ENCODE results near the gene ZNF689. TPM values are rescaled to one million over a fixed set of nuclear protein-coding genes. Genes with fewer than 3 reads are reported as not detected.

ZNF689 gene
- total and polyA plus RNA-seq, 9 donors: 5.8 to 8.7 (median 7.5) TPM

DNA sequence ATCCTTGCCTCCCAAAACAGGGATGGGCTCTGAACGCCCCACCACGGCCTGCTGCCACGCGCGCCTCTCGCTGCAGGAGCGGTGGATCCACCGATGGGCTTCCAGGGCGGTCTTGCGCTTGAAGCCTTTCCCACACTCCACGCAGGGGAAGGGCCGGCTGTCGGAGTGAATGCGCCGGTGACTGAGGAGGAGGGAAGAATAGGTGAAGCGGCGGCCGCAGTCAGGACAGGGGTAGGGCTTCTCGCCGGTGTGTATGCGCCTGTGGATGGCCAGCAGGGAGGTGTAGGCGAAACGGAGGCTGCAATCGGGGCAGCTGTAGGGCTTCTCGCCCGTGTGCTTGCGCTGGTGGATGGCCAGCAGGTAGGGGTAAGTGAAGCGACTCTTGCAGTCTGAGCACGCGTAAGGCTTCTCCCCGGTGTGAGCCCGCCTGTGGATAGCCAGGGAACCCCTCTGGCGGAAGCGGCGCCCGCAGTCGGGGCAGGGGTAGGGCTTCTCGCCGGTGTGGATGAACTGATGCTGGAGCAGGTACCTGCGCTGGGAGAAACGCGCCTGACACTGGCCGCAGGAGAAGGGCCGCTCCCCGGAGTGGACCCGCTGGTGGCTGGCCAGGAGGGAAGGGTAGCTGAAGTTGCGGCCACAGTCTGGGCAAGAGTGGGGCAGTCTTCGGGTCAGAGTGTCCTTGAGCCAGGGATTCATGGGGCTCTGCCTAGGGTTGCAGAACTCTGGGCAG is 27.4 kb downstream of the ZNF689 start:
- 96% methylated on average over 45 of the region's 48 CpGs for WGBS (ENCODE audit: insufficient coverage)
- DNase-seq: no peak
- H3K36me3 ChIP-seq (ENCODE audit: control insufficient read depth, insufficient read depth, low read length): peaks cover 47% of the 10 kb centered on the region
- H3K27ac ChIP-seq (ENCODE audit: low read length): no peak overlapping the region
- H3K27me3 ChIP-seq (ENCODE audit: control insufficient read depth, insufficient read depth, low read length): no peaks in the 10 kb centered on the region
- peaks cover 8% of the 10 kb centered on the region for H3K4me1 ChIP-seq (ENCODE audit: control insufficient read depth, insufficient read depth, low read length)
- H3K9me3 ChIP-seq (replicated peaks; ENCODE audit: control insufficient read depth, low read depth, low read length): no peaks in the 10 kb centered on the region
- H3K4me3 ChIP-seq (ENCODE audit: low read length): no peak overlapping the region

DNA sequence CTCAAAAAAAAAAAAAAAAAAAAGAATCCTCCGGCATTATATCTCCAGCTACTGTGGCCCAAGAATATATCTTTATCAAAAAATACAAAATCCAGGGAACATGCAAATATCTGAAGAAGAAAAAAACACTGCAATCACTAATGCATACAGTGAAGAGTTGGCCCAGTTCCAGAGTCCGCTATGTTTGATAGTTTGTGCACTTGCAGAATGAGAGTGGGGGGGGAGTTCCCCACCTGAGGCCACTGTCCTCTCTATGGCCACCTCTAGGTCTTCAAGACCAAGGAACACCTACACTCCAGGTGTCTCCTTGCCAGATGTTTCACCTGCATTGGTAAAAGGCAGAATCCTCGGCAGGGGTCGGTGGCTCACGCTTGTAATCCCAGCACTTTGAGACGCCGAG is 28.7 kb downstream of the ZNF689 start:
- 96% methylated on average over 4 of the region's 7 CpGs for WGBS (ENCODE audit: insufficient coverage)
- Histone ChIP-seq H3K9me3 (replicated peaks; ENCODE audit: control insufficient read depth, low read depth, low read length) (no peaks in the 10 kb centered on the region), H3K36me3 (ENCODE audit: control insufficient read depth, insufficient read depth, low read length) (peaks cover 47% of the 10 kb centered on the region)

DNA sequence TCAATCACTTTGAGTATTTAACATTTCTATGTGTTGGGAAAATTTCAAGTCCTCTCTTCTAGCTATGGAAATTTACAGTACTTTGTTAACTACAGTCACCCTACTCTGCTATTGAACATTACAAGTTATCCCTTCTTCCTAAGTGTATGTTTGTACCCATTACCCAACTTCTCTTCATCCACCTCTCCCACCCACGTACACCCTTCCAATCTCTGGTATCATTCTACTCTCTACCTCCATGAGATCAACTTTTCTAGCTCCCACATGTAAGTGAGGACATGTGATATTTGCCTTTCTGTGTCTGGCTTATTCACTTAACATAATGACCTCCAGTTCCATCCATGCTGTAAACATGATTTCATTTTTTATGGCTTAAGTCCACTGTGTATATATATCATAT is 35.5 kb downstream of the ZNF689 start:
- peaks cover 19% of the 10 kb centered on the region for H3K36me3 ChIP-seq (ENCODE audit: control insufficient read depth, insufficient read depth, low read length)
- peaks cover 23% of the 10 kb centered on the region for H3K4me1 ChIP-seq (ENCODE audit: control insufficient read depth, insufficient read depth, low read length)
- H3K27me3 ChIP-seq (ENCODE audit: control insufficient read depth, insufficient read depth, low read length): no peaks in the 10 kb centered on the region
- no CpG with 5 or more reads among the region's 1 CpG for WGBS (ENCODE audit: insufficient coverage)
- no peak overlapping the region for H3K27ac ChIP-seq (ENCODE audit: low read length)
- H3K4me3 ChIP-seq (ENCODE audit: low read length): no peak overlapping the region
- H3K9me3 ChIP-seq (replicated peaks; ENCODE audit: control insufficient read depth, low read depth, low read length): no peaks in the 10 kb centered on the region
- DNase-seq: no peak

More for the DNA sequence above, 28.7 kb downstream of the ZNF689 start:
- H3K4me1 ChIP-seq (ENCODE audit: control insufficient read depth, insufficient read depth, low read length): peaks cover 8% of the 10 kb centered on the region
- H3K27me3 ChIP-seq (ENCODE audit: control insufficient read depth, insufficient read depth, low read length): no peaks in the 10 kb centered on the region
- DNase-seq: no peak
- no peak overlapping the region for H3K27ac ChIP-seq (ENCODE audit: low read length)
- no peak overlapping the region for H3K4me3 ChIP-seq (ENCODE audit: low read length)

DNA sequence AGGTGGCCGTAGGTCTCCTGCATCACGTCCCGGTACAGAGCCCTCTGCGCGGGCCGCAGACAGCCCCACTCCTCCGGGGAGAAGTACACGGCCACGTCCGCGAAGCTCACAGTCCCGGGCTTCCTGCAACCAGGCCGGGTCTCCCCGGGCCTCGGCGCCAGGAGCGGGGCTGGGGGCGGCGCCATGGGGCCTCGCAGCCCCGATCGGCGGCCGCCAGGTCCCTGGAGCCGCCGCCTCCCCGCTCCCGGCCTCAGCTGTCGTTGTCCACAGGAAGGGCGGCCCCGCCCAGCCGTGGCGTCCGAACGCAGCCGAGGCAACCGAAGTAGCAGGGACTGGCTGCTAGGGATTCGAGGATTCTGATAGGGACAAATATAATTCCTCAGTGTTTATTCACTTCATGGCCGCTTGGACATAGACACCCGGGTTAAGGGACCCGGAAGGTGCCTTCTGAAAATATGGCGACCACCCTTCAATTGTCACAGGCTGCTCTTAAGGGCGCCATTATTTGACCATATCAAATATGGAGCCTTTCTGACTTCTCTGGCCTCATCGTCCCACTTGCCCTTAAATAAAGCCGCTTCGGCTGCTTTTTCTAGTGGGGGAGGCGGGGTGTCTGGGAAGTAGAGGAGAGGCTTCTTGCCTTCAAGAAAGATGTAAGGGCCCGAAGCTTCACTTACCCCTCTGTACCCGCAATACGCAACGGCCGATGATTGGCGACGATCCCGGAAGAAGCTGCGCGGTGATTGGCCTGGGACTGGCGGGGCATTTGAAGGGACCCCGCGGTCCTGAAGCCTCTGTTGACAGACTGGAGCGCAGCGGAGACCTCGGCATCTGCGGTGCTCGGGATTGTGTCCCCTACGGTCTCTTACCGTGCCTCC is 38.5 kb downstream of the ZNF689 start, which contains the start of gene ZNF688:
TSS of gene ZNF688 (minus strand) at position 270 of the 878 bp plus-strand sequence. CDS start at position 185, 85 bp downstream.
- WGBS (ENCODE audit: insufficient coverage): under 1% methylated on average over 60 of the region's 67 CpGs

DNA sequence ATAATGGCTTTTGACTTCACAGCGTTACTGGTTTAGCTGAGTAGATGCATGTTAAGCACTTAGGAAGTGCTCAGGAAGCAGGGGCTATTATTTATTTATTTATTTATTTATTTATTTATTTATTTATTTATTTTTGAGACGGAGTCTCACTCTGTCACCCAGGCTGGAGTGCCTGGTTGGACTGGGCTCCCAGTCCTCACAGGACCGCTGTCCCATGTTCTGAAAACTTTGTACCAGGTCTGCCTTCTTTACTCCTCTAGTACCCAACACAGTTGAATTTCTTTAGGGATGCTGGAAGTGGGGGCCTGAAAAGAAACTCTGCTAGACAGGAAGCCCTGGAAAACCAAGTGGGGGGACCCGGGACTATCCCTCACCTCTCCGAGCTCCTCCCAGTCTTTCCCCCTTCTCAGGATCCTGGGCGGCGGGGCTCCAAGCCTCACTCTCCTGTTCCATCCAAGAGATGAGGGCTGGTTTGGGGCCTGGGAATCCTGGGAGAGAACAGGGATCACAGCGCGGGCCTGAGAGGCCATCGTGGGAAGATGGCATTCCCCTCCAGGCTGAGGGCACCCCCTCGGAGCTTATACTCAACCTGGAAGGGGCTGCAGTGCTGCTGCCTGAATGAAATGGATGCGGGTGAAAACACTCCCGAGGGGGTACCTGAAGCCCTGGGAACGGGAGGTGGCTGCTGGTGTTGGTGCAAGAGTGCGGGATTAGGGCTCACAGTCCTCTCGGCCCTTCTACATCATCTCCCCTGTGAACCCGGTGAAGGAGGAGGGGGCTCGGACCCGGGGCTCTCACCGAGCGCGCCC is 39.3 kb downstream of the ZNF689 start:
- Histone ChIP-seq H3K9me3 (replicated peaks; ENCODE audit: control insufficient read depth, low read depth, low read length) (no peaks in the 10 kb centered on the region), H3K27ac (ENCODE audit: low read length) (peak overlapping the region; percentile 99), H3K27me3 (ENCODE audit: control insufficient read depth, insufficient read depth, low read length) (no peaks in the 10 kb centered on the region), H3K4me1 (ENCODE audit: control insufficient read depth, insufficient read depth, low read length) (peaks cover 23% of the 10 kb centered on the region), H3K4me3 (ENCODE audit: low read length) (peak overlapping the region; percentile 82), H3K36me3 (ENCODE audit: control insufficient read depth, insufficient read depth, low read length) (peaks cover 9% of the 10 kb centered on the region)
- 0% methylated on average over 5 of the region's 22 CpGs for WGBS (ENCODE audit: insufficient coverage)
- peak; percentile 72 for DNase-seq

More for the DNA sequence above, 38.5 kb downstream of the ZNF689 start, which contains the start of gene ZNF688:
- no peaks in the 10 kb centered on the region for H3K9me3 ChIP-seq (replicated peaks; ENCODE audit: control insufficient read depth, low read depth, low read length)
- H3K4me1 ChIP-seq (ENCODE audit: control insufficient read depth, insufficient read depth, low read length): peaks cover 23% of the 10 kb centered on the region
- peak; percentile 100 for DNase-seq
- peak within 1 kb of the TSS; percentile 99 for H3K27ac ChIP-seq (ENCODE audit: low read length)
- H3K4me3 ChIP-seq (ENCODE audit: low read length): peak within 1 kb of the TSS; percentile 82
- H3K27me3 ChIP-seq (ENCODE audit: control insufficient read depth, insufficient read depth, low read length): no peaks in the 10 kb centered on the region
- H3K36me3 ChIP-seq (ENCODE audit: control insufficient read depth, insufficient read depth, low read length): peaks cover 9% of the 10 kb centered on the region

DNA sequence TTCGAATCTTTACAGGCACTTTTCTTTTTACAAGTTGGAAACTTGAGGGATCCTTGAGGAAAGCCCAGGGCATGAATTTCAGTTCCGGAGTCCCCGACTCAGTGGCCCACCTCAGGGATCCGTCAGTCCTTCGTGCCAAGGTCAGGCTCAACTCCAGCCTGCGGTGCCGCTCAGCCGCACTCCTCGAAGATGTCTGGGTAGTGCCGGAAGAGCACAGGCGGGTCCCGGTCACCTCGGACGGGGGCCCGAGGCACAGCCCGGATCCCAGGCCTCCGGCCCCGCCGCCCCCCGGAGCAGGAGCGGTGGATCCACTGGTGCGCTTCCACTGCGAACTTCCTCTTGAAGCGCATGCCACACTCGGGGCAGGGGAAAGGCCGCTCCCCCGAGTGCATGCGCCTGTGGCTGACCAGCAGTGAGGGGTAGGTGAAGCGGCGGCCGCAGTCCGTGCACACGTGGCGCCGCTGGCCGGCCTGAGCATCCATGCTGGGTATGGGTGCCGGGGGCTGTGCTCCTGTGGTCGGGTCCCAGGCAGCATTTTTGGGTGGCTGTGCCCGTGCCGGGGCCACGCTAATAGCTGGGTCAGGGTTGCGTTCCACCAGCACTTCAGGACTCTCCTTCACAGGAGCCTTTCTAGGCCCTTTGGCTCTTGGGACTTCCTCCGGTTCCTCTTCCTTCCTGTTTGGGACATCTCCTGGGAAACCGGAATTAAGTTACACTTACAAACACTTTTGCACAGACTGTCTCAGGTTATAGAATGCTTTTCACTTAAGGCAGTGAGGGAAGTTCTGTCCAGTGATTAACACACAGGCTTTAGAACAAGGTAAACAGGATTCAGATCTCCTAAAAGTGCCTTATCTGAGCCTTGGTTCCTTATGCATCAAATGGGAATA is 40.2 kb downstream of the ZNF689 start:
- H3K4me1 ChIP-seq (ENCODE audit: control insufficient read depth, insufficient read depth, low read length): peaks cover 23% of the 10 kb centered on the region
- H3K4me3 ChIP-seq (ENCODE audit: low read length): no peak overlapping the region

DNA sequence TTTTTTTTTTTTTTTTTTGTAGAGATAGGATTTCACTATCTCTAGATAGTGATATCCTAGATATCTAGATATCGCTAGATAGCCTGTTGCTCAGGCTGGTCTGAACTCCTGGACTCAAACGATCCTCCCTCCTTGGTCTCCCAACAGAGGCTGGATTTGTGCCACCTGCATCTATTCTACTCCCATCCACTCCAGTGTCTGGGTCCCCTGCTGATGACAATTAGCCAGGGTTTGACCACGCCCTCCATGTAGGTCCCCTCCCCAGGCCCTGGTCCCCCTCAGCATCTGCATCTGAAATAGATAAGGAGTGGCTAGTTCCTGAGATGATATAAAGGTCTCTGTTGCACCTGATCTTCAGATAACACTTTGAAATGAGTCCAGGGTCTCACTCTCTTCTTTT is 40.9 kb downstream of the ZNF689 start:
- DNase-seq: no peak
- Histone ChIP-seq H3K27me3 (ENCODE audit: control insufficient read depth, insufficient read depth, low read length) (no peaks in the 10 kb centered on the region), H3K36me3 (ENCODE audit: control insufficient read depth, insufficient read depth, low read length) (peaks cover 9% of the 10 kb centered on the region), H3K4me3 (ENCODE audit: low read length) (no peak overlapping the region), H3K9me3 (replicated peaks; ENCODE audit: control insufficient read depth, low read depth, low read length) (no peaks in the 10 kb centered on the region), H3K4me1 (ENCODE audit: control insufficient read depth, insufficient read depth, low read length) (peaks cover 23% of the 10 kb centered on the region), H3K27ac (ENCODE audit: low read length) (no peak overlapping the region)
- no CpG with 5 or more reads among the region's 3 CpGs for WGBS (ENCODE audit: insufficient coverage)

More for the DNA sequence above, 40.2 kb downstream of the ZNF689 start:
- DNase-seq: no peak
- WGBS (ENCODE audit: insufficient coverage): 86% methylated on average over 41 of the region's 44 CpGs
- peaks cover 9% of the 10 kb centered on the region for H3K36me3 ChIP-seq (ENCODE audit: control insufficient read depth, insufficient read depth, low read length)
- H3K27me3 ChIP-seq (ENCODE audit: control insufficient read depth, insufficient read depth, low read length): no peaks in the 10 kb centered on the region
- H3K9me3 ChIP-seq (replicated peaks; ENCODE audit: control insufficient read depth, low read depth, low read length): no peaks in the 10 kb centered on the region
- H3K27ac ChIP-seq (ENCODE audit: low read length): peak overlapping the region; percentile 99

DNA sequence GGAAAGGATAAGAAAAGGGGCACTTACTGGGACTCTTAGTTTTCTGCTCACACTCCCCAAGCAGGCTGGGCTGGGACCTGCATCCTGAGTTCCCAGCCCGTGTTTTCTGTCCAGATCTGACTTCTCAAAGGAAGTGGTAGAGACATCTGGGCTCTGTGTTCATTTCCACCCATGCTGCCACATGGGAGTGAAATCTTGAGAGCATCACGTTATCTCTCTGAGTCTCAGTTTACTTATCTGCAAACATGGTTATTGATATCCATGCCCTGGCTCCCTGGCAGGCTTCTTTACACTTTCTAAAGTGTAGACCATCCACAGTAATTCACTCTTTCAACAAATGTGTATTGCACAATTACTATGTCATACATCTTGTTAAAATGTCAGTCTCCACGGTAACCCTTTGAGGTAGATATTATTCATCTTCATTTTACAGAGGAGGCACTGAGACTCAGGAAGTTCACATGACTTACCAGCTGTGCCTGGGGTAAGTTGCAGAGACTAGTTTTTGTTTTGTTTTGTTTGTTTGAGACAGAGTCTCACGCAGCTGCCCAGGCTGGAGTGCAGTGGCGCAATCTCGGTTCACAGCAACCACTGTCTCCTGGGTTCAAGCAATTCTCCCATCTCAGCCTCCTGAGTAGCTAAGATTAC is 42.1 kb downstream of the ZNF689 start:
- no peak overlapping the region for H3K4me3 ChIP-seq (ENCODE audit: low read length)
- DNase-seq: no peak
- peaks cover 9% of the 10 kb centered on the region for H3K36me3 ChIP-seq (ENCODE audit: control insufficient read depth, insufficient read depth, low read length)
- peaks cover 23% of the 10 kb centered on the region for H3K4me1 ChIP-seq (ENCODE audit: control insufficient read depth, insufficient read depth, low read length)
- no peaks in the 10 kb centered on the region for H3K27me3 ChIP-seq (ENCODE audit: control insufficient read depth, insufficient read depth, low read length)
- no peaks in the 10 kb centered on the region for H3K9me3 ChIP-seq (replicated peaks; ENCODE audit: control insufficient read depth, low read depth, low read length)
- no peak overlapping the region for H3K27ac ChIP-seq (ENCODE audit: low read length)
- 40% methylated on average over 1 of the region's 6 CpGs for WGBS (ENCODE audit: insufficient coverage)

All from muscle of leg (tissue), 11 donors.